HG02571 (cell line): ENCODE results near the gene PRRC1.

Experiments
- ATAC-seq: cut with Tn5 transposase; IDR thresholded peaks from one replicate; pipeline ENCODE4 v1.9.1; 2021; ENCODE audit warnings: mild to moderate bottlenecking, moderate library complexity; ENCODE audit not compliant: unreplicated experiment

PRRC1 gene

DNA sequence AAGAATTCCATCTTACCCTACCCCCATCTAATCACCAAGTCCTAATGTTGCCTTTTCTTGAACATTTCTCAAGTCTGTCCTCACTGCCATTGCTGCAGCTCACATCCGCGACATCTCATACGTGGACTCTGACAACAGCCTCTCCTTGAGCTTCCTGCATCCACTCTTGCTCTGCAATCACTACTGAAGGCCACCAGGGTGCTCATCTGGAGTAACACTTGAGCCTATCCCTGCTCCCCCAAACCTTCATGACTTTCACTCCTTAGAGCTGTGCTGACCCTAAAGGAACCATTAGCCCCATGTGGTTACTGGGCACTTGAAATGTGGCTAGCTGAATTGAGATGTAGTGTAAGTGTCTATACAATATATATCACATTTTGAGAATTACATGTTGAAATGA lies 85.0 kb downstream of the PRRC1 start:
- ATAC-seq, result no peak

GRCh38 chr5:127602896-127603844 lies 85.7 kb downstream of the PRRC1 start:
- no peak for ATAC-seq
